Cardiac muscle cell (in vitro differentiated cells and primary cell): ENCODE measurements around the gene PDGFB. TPM values are rescaled to one million over a fixed set of nuclear protein-coding genes. Genes with fewer than 3 reads are reported as not detected.
A peak's percentile ranks its signal among the peaks of the same experiment; 100 is the strongest.

Source experiments
- DNase-seq, 2 donors: peaks; one replicate each; pipeline versions ENCODE4 v3.0.0 to v3.0.0-alpha.2; 2010 to 2017; ENCODE audit warnings: low read depth in 1 of 2, low spot score in 1 of 2
- H3K27ac ChIP-seq: fragments of 200-600 bp; sonication (generic); 2 replicates; pipeline ENCODE4 v1.5.1; 2016
- H3K27me3 ChIP-seq: fragments of 200-600 bp; sonication (generic); 2 replicates; pipeline ENCODE4 v1.6.0; 2016; ENCODE audit warnings: control low read depth
- H3K36me3 ChIP-seq: fragments of 200-600 bp; sonication (generic); 2 replicates; pipeline ENCODE4 v1.5.1; 2016; ENCODE audit warnings: control low read depth
- H3K4me1 ChIP-seq: fragments of 200-600 bp; sonication (generic); 2 replicates; pipeline ENCODE4 v1.8.1; 2017; ENCODE audit warnings: low read depth, mild to moderate bottlenecking, mixed run types
- H3K4me3 ChIP-seq: fragments of 200-600 bp; sonication (generic); 2 replicates; pipeline ENCODE4 v1.5.1; 2016; ENCODE audit warnings: mild to moderate bottlenecking
- H3K9me3 ChIP-seq: fragments of 200-600 bp; sonication (generic); 2 replicates; pipeline ENCODE4 v1.5.1; 2017; ENCODE audit warnings: low read depth, mild to moderate bottlenecking, control low read depth
- polyA plus RNA-seq: library from polyadenylated mRNA; unstranded; fragments of >200 nt; fragmentation: Nextera tagmentation; extraction: Ambion mirVana; gene quantifications from 2 replicates; pipeline ENCODE4 v1.2.1, GENCODE V29; 2016
- total RNA-seq: library from RNA; depleted of rRNA; stranded (reverse); fragments of >200 nt; gene quantifications from 2 replicates; pipeline ENCODE4 v1.2.3, GENCODE V29; 2016
- TF ChIP-seq, protein P1 (sequence below): IDR thresholded peaks from 2 replicates; pipeline ENCODE4 v1.5.1; 2012; ENCODE audit warnings: low read depth, mild to moderate bottlenecking, low read length

The PDGFB gene
- total and polyA plus RNA-seq, 2 experiments from 2014 or later, result 9.8 to 15.3 TPM

DNA sequence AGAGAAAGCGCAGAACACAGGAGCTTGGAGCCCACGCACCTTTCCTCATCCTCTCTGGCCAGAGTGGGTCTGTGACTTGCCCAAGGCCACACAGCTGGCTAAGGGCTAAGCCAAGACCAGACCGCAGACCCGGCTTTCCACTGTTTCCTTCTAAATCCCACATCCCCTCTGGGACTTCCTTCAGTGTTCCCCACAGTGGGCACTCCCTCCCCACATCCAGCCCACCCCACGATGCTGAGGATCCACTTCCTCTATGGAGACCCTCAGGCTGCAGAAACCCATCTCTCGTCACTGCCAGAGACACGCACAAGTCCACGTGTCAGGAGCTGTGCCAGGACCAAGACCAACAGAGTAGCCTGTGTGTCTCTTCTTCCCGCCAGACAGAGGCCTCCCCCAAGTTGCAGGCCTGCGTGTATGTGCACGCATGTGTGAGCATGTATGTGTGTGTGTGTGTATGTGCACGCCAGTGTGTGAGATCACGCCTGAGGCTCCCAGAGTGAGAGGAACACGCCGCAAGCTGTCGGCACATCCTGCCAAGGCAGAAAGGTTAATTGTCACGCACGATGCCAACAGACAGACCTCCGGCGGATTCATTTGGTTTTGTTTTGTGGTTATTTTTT lies 21.6 kb downstream of the PDGFB start:
- Histone ChIP-seq H3K36me3 (peaks cover 7% of the 10 kb centered on the region), H3K27ac (no peak overlapping the region), H3K9me3 (no peaks in the 10 kb centered on the region), H3K27me3 (no peaks in the 10 kb centered on the region), H3K4me1 (peaks cover 3% of the 10 kb centered on the region), H3K4me3 (no peak overlapping the region)
- DNase-seq, result no peak
- TF ChIP-seq, protein P1, sequence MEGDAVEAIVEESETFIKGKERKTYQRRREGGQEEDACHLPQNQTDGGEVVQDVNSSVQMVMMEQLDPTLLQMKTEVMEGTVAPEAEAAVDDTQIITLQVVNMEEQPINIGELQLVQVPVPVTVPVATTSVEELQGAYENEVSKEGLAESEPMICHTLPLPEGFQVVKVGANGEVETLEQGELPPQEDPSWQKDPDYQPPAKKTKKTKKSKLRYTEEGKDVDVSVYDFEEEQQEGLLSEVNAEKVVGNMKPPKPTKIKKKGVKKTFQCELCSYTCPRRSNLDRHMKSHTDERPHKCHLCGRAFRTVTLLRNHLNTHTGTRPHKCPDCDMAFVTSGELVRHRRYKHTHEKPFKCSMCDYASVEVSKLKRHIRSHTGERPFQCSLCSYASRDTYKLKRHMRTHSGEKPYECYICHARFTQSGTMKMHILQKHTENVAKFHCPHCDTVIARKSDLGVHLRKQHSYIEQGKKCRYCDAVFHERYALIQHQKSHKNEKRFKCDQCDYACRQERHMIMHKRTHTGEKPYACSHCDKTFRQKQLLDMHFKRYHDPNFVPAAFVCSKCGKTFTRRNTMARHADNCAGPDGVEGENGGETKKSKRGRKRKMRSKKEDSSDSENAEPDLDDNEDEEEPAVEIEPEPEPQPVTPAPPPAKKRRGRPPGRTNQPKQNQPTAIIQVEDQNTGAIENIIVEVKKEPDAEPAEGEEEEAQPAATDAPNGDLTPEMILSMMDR, result no peak

DNA sequence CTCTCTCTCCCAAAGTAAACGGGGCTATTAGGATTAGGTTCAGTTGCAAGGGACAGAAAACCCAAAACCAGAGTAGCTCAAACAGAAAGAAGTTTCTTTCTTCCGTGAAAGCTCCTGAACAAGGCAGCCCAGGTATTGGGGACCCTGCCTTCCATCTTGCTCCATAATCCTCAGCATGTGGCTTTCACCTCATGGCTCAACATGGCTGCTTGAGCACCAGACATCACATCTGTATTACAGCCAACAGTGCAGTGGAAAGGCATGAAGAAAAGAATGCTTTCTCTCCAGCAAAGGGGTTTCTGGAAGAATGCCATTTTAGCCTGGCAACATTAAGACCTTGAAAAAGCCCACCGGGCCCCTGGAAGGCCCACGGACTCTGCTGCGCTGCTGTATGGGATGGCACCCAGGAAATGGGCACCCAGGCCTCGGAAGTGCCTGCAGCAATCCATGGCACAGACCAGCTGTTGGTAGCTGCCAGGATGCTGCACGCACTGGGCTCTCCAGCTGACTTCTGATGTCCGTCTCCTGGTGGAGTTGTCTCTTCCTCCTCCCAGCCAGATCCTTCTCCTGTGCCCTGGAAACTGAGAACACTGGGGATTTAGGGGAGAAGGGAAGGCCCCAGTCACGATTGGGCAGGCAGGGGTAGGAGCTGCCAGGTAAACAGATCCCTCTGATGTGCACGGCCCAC lies 22.6 kb downstream of the PDGFB start:
- no peak overlapping the region for H3K4me3 ChIP-seq
- no peak for DNase-seq
- TF ChIP-seq, protein P1, result no peak
- peaks cover 3% of the 10 kb centered on the region for H3K4me1 ChIP-seq
- H3K27me3 ChIP-seq, result no peaks in the 10 kb centered on the region
- peaks cover 7% of the 10 kb centered on the region for H3K36me3 ChIP-seq
- no peaks in the 10 kb centered on the region for H3K9me3 ChIP-seq
- no peak overlapping the region for H3K27ac ChIP-seq

DNA sequence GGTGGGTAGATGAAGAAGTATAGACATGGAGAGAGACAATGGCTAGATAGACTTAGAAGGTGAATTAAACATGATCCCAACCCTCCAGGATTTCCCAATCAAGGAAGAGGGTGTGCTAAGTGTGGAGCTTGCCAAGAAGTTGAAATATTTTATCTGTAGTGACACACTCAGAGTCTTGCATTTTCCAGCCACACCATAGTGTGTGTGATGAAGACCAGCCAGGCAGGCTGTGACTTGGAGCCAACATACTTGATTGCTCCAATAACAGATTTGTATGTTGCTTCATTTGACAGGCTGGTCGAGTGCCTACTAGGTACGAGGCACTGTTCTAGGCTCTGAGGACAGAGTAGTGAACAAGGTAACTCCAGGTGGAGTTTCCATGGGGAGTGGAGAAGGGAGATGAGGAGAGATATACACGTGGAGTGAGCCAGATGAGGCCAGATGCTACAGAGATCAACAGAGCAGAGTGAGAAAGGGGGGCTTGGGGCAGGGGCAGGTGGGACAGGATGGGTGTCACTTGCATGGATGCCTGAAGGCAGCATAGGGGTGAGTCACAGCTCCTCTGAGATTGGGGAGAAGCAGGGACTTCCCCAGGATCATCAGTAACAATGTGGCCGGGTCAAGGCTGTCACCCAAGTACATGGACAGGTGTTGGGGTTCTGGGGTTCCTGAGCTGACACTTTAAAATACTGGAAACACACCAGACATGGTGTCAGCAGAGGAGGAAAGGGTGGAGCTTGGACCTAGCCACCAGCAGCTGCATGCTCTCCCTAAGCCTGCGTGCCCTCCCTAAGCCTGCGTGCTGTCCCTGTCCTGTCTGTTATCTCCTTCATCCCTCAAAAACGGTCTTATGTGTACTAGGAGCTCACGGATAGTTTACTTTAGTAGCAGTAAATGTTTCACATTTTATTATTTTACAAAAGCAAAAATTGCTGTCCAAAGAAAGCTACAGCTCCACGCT lies 23.6 kb downstream of the PDGFB start:
- Histone ChIP-seq H3K4me1 (peaks cover 3% of the 10 kb centered on the region), H3K4me3 (no peak overlapping the region), H3K27ac (no peak overlapping the region), H3K27me3 (no peaks in the 10 kb centered on the region), H3K9me3 (no peaks in the 10 kb centered on the region), H3K36me3 (peaks cover 7% of the 10 kb centered on the region)
- DNase-seq, result peak in 1 of 2 donors; percentile 90
- TF ChIP-seq, protein P1, result no peak

DNA sequence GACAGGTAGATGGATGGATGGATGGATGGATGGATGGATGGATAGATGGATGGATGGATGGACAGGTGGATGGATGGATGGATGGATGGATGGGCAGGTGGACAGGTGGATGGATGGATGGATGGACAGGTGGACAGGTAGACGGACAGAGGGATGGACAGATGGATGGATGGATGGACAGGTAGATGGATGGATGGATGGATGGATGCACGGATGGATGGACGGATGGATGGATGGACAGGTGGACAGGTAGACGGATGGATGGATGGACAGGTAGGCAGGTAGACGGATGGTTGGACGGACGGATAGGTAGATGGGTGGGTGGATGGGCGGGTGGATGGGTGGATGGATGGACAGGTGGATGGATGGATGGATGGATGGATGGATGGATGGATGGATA lies 24.3 kb downstream of the PDGFB start:
- no peak for DNase-seq
- Histone ChIP-seq H3K4me3 (no peak overlapping the region), H3K36me3 (peaks cover 7% of the 10 kb centered on the region), H3K27ac (no peak overlapping the region), H3K4me1 (peaks cover 3% of the 10 kb centered on the region), H3K9me3 (no peaks in the 10 kb centered on the region), H3K27me3 (no peaks in the 10 kb centered on the region)
- TF ChIP-seq, protein P1, result no peak
